ACC112 (cell line): ENCODE data around the gene RAB31.

ENCODE experiments used
- H2AFZ ChIP-seq: fragments of 200-600 bp; sonication (generic); one replicate; pipeline ENCODE4 v1.6.0; 2017; ENCODE audit warnings: antibody characterized with exemption, low read length; ENCODE audit not compliant: unreplicated experiment
- H3K27ac ChIP-seq: fragments of 200-600 bp; sonication (generic); 2 replicates; pipeline ENCODE4 v1.5.1; 2014; ENCODE audit warnings: low read depth, mild to moderate bottlenecking, antibody characterized with exemption, low read length, moderate library complexity
- H3K27me3 ChIP-seq: fragments of 200-600 bp; sonication (generic); 2 replicates; pipeline ENCODE4 v1.6.1; 2014; ENCODE audit warnings: mild to moderate bottlenecking, antibody characterized with exemption, low read length, moderate library complexity, mixed read lengths; ENCODE audit not compliant: insufficient read depth
- H3K36me3 ChIP-seq: fragments of 200-600 bp; sonication (generic); 2 replicates; pipeline ENCODE4 v1.6.1; 2016; ENCODE audit warnings: mild to moderate bottlenecking, antibody characterized with exemption, low read length, moderate library complexity, mixed read lengths; ENCODE audit not compliant: insufficient read depth
- H3K4me1 ChIP-seq: fragments of 200-600 bp; sonication (generic); one replicate; pipeline ENCODE4 v1.6.1; 2016; ENCODE audit warnings: low read length, mixed read lengths; ENCODE audit not compliant: insufficient read depth, unreplicated experiment, control insufficient read depth
- H3K4me3 ChIP-seq: fragments of 200-600 bp; sonication (generic); 2 replicates; pipeline ENCODE4 v1.5.1; 2014; ENCODE audit warnings: mild to moderate bottlenecking, low read depth, low read length
- H3K79me2 ChIP-seq: fragments of 200-600 bp; sonication (generic); one replicate; pipeline ENCODE4 v1.6.0; 2016; ENCODE audit warnings: low read length; ENCODE audit not compliant: control insufficient read depth, unreplicated experiment, insufficient read depth

RAB31 gene

DNA sequence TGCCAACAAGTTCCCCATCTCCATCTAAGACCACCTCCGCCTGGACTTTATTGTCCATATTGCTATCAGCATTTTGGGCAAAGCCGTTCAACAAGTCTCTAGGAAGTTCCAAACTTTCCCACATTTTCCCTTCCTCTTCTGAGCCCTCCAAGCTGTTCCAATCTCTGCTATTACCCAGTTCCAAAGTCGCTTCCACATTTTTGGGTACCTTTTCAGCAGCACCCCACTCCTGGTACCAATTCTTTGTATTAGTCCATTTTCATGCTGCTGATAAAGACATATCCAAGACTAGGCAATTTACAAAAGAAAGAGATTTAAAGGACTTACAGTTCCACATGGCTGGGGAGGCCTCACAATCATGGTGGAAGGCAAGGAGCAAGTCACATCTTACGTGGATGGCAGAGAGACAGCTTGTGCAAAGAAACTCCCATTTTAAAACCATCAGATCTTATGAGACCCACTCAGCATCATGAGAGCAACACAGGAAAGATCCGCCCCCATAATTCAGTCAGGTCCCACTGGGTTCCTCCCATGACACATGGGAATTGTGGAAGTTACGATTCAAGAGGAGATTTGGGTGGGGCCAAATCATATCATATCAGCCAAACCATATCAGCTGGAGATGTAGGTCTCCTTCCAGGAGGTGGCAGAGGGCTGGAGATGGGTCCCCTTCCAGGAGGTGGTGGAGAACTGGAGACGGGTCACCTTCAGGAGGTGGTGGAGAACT is 157.8 kb downstream of the RAB31 start:
- H3K27me3 ChIP-seq, result no peaks in the 10 kb centered on the region
- no peak overlapping the region for H2AFZ ChIP-seq
- peaks cover 4% of the 10 kb centered on the region; the same call in 1 of the 2 replicates for H3K36me3 ChIP-seq
- no peaks in the 10 kb centered on the region for H3K79me2 ChIP-seq
- H3K27ac ChIP-seq, result no peak overlapping the region
- H3K4me3 ChIP-seq, result no peak overlapping the region
- peaks cover 22% of the 10 kb centered on the region for H3K4me1 ChIP-seq

- H3K79me2 ChIP-seq, result no peaks in the 10 kb centered on the region
- no peak overlapping the region for H3K27ac ChIP-seq
- H3K36me3 ChIP-seq, result 0 out of 2 replicates have a peak, but pooled peaks cover 3% of the 10 kb centered on the region
- no peak overlapping the region for H3K4me3 ChIP-seq
- H3K27me3 ChIP-seq, result no peaks in the 10 kb centered on the region
- peaks cover 28% of the 10 kb centered on the region for H3K4me1 ChIP-seq
- no peak overlapping the region for H2AFZ ChIP-seq
These were observed 158.5 kb downstream of the RAB31 start for GRCh38 chr18:9866627-9867026.

DNA sequence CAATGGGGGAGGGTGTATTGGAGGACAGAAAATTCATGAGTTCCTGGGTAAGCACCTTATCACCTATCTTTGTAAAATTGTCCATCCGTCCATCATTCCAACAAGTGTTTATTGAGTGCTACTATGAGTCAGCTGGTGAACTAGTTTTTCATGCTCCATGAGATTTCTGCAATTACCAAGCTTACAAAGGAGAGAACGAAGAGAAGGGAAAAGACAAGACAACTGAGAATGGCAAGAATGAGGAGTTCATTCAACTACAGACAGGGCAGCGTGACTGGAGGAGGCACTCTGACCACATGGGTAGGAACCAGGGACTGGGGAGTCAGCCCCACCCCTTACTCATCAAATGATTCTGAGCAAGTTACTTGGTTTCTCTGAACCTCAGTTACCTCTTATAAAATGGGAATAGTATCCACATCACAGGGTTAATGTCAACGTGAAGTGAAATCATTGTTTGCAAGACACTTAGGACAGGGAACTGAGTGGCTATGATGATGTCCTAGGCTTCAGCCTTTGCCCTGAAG is 159.0 kb downstream of the RAB31 start:
- no peak overlapping the region for H3K27ac ChIP-seq

DNA sequence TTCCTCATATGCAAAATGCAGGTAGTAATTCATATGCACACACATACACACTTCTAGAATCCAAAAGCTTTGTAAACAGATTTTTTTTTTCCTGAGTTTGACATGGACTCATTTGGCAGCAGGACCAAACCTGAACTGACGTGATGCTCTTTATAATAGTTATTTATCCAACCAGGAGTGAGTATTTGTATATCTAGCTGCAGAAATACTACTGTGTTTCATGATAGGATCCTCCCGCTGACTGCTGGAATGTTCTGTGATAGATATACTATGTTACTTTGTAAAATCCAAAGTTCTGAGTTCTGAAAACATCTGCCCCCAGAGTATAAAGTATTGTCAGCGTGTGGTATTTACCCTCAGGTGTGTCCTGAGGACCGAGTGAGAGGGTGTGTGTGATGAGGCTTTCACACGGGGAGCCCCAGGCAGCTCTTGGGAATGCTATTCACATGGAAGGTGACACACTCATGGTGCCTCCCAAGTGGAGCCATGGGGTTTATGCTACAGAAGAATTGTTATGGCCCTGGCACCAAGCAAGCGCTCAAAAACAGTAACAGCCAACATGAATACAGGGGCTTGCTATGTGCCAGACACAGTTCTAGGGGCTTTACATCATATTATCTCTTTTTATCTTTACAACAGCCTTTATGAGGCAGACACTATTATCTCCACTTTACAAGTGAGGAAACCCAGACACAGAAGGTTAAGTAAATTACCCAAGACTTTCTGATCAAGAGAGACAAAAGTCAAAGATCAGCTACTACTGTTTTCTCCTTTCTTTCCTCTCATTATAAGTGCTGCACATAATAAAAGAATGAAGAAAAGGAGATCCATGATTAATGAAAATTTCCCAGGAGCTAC is 161.0 kb downstream of the RAB31 start:
- Histone ChIP-seq H3K36me3 (no peaks in the 10 kb centered on the region), H3K4me3 (no peak overlapping the region), H3K79me2 (no peaks in the 10 kb centered on the region), H3K27ac (peak overlapping the region; percentile 78), H3K4me1 (peaks cover 32% of the 10 kb centered on the region), H3K27me3 (no peaks in the 10 kb centered on the region), H2AFZ (peak overlapping the region; percentile 62)

More for the DNA sequence above, 159.0 kb downstream of the RAB31 start:
- no peaks in the 10 kb centered on the region for H3K79me2 ChIP-seq
- no peak overlapping the region for H2AFZ ChIP-seq
- H3K27me3 ChIP-seq, result no peaks in the 10 kb centered on the region
- H3K4me1 ChIP-seq, result peaks cover 28% of the 10 kb centered on the region
- H3K36me3 ChIP-seq, result 0 out of 2 replicates have a peak, but pooled peaks cover 3% of the 10 kb centered on the region
- no peak overlapping the region for H3K4me3 ChIP-seq

- no peaks in the 10 kb centered on the region for H3K36me3 ChIP-seq
- peak overlapping the region; percentile 55 for H2AFZ ChIP-seq
- peak overlapping the region; percentile 78 for H3K27ac ChIP-seq
- H3K79me2 ChIP-seq, result no peaks in the 10 kb centered on the region
- H3K27me3 ChIP-seq, result no peaks in the 10 kb centered on the region
- no peak overlapping the region for H3K4me3 ChIP-seq
- H3K4me1 ChIP-seq, result peaks cover 37% of the 10 kb centered on the region
These were observed 161.8 kb downstream of the RAB31 start for GRCh38 chr18:9869715-9870430.

DNA sequence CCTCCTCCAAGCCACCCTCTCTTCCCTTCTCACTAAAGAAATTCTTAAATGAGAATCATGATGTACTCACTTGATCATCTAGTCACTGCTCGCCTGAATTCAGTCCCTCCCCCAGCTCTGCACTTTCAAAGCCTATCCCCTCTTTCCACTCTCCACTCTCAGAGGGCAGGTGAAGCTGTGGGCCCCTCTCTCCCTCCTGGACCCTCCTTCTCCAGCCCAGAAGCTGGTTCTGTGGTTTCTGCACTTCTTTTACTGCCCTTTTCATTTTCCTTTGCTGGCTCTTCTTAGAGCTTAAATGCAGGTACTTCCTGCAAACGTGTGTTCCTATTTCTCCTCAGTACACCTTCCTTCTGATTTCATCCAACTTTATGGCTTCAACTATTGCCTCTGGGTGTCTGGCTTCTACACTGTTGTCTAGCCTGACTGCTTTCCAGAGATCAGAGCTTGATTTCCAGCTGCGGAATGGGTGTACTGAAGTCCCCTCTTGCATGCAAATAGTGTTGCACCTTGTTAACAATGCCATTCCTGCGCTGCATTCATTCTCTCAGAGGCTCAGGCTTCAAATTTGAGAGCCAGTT is 162.4 kb downstream of the RAB31 start:
- H3K27ac ChIP-seq, result peak overlapping the region; percentile 78
- H3K4me3 ChIP-seq, result no peak overlapping the region
- peak overlapping the region; percentile 55 for H2AFZ ChIP-seq
- H3K36me3 ChIP-seq, result no peaks in the 10 kb centered on the region
- no peaks in the 10 kb centered on the region for H3K79me2 ChIP-seq
- no peaks in the 10 kb centered on the region for H3K27me3 ChIP-seq
- H3K4me1 ChIP-seq, result peaks cover 39% of the 10 kb centered on the region

- H2AFZ ChIP-seq, result no peak overlapping the region
- H3K36me3 ChIP-seq, result no peaks in the 10 kb centered on the region
These were observed 163.2 kb downstream of the RAB31 start for GRCh38 chr18:9871244-9871746.

DNA sequence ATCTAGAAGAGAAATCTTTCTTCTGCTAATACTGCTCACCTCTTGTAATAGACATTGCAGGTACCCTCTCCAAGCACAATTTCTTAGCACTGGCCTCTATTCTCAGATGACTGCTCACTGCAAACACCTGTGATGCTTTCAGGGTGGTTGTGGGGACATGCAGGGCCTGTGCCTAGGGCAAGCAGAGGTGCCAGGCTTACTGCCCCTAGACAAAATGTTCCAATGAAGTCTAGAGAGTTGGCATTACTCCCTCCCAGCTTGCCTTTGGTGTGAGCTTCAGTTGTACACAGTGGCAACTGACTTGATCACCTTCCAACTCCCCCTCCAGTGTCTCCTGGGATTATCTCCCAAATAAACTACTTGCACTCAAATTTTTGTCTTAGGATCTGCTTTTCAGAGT is 164.7 kb downstream of the RAB31 start:
- no peak overlapping the region for H3K4me3 ChIP-seq
- no peaks in the 10 kb centered on the region for H3K79me2 ChIP-seq
- peaks cover 55% of the 10 kb centered on the region for H3K4me1 ChIP-seq
- no peak overlapping the region for H3K27ac ChIP-seq
- no peaks in the 10 kb centered on the region for H3K27me3 ChIP-seq
- H2AFZ ChIP-seq, result no peak overlapping the region
- no peaks in the 10 kb centered on the region for H3K36me3 ChIP-seq

More at GRCh38 chr18:9871244-9871746, 163.2 kb downstream of the RAB31 start:
- Histone ChIP-seq H3K79me2 (no peaks in the 10 kb centered on the region), H3K4me3 (no peak overlapping the region), H3K27me3 (no peaks in the 10 kb centered on the region), H3K4me1 (peaks cover 42% of the 10 kb centered on the region), H3K27ac (no peak overlapping the region)

DNA sequence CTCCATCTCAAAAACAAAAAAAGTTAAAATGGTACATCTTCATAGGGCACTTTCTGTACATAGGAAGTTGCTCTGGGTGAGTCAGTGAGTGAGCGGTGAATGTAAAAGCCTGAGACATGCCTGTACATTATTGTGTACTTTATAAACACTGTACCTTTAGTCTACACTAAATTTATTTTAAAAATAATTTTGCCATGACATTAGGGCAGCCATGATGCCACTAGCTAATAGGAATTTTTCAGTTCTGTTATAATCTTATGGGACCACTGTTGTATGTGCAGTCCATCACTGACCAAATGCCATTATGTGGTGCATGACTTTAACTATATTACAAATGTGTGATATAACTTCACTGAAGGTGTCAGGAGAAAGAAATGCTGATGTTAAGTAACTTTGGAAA is 166.6 kb downstream of the RAB31 start:
- Histone ChIP-seq H3K36me3 (no peaks in the 10 kb centered on the region), H3K27me3 (no peaks in the 10 kb centered on the region), H3K79me2 (no peaks in the 10 kb centered on the region), H3K4me3 (no peak overlapping the region), H3K27ac (no peak overlapping the region), H3K4me1 (peaks cover 45% of the 10 kb centered on the region), H2AFZ (no peak overlapping the region)
